ENCODE measurements around the gene CKB. TPM values are rescaled to one million over a fixed set of nuclear protein-coding genes. Genes with fewer than 3 reads are reported as not detected.

CKB gene
- total RNA-seq, 3 donors from 2014 or later: 1,316 to 3,346 (median 2,079) TPM

GRCh38 chr14:103476065-103476464 is 46.6 kb downstream of the CKB start:
- ATAC-seq (no peak), DNase-seq (no peak)
- H3K4me1 ChIP-seq (ENCODE audit: low read depth): no peaks in the 10 kb centered on the region
- intact Hi-C loops (cut with DNase I, micrococcal nuclease): no loop called here
- H3K9me3 ChIP-seq: no peaks in the 10 kb centered on the region
- TF ChIP-seq CTCF (IDR thresholded peaks at IDR 0.05): no peak
- no peak overlapping the region for H3K4me3 ChIP-seq
- H3K36me3 ChIP-seq (ENCODE audit: low read depth): peaks cover 4% of the 10 kb centered on the region

- no peaks in the 10 kb centered on the region for H3K9me3 ChIP-seq
- no peak overlapping the region for H3K4me3 ChIP-seq
- peaks cover 4% of the 10 kb centered on the region for H3K36me3 ChIP-seq (ENCODE audit: low read depth)
- H3K4me1 ChIP-seq (ENCODE audit: low read depth): no peaks in the 10 kb centered on the region
- no peak for DNase-seq
- no peak for ATAC-seq
- intact Hi-C loops (cut with DNase I, micrococcal nuclease): no loop called here
- TF ChIP-seq CTCF (IDR thresholded peaks at IDR 0.05): no peak
Observed at GRCh38 chr14:103474893-103475292, 47.7 kb downstream of the CKB start.

- no peak for ATAC-seq
- no peak overlapping the region for H3K4me3 ChIP-seq
- H3K9me3 ChIP-seq: no peaks in the 10 kb centered on the region
- no peak for DNase-seq
- H3K36me3 ChIP-seq (ENCODE audit: low read depth): peaks cover 4% of the 10 kb centered on the region
- no peaks in the 10 kb centered on the region for H3K4me1 ChIP-seq (ENCODE audit: low read depth)
- no peak for TF ChIP-seq CTCF (IDR thresholded peaks at IDR 0.05)
- intact Hi-C loops (cut with DNase I, micrococcal nuclease): no loop called here
Observed at GRCh38 chr14:103472939-103473338, 49.7 kb downstream of the CKB start.

Other genes starting within 250 kb of the CKB start
- 100 to 1,000 TPM; 255 to 342 (median 314) TPM for gene EIF5, start 188.6 kb downstream of the CKB start, total RNA-seq
- gene MARK3, start 137.4 kb downstream of the CKB start, total RNA-seq: 10 to 100 TPM; 60.8 to 85.7 (median 66.8) TPM
- 10 to 100 TPM; 10.2 to 23.7 (median 10.5) TPM for gene TRMT61A, start 6.4 kb upstream of the CKB start, total RNA-seq
- gene BAG5, start 39.8 kb upstream of the CKB start, total RNA-seq: 10 to 100 TPM; 26.1 to 29.9 (median 28.0) TPM
- gene COA8, start 40.1 kb upstream of the CKB start, total RNA-seq: 10 to 100 TPM; 29.3 to 47.3 (median 36.5) TPM
- gene KLC1, start 106.4 kb upstream of the CKB start, total RNA-seq: 100 to 1,000 TPM in 2 of 3 donors, 10 to 100 TPM in 1; 99.3 to 188 (median 104) TPM
- gene XRCC3, start 192.6 kb upstream of the CKB start, total RNA-seq: 10 to 100 TPM in 2 of 3 donors, 1 to 10 TPM in 1; 7.7 to 17.8 (median 11.0) TPM
- 10 to 100 TPM; 49.9 to 67.1 (median 60.9) TPM for gene ZFYVE21, start 193.0 kb upstream of the CKB start, total RNA-seq